ENCODE data around the gene FAM107B.

GRCh38 chr10:14554091-14554490 lies 220.6 kb downstream of the FAM107B start:
- TF ChIP-seq POLR2A (IDR thresholded peaks at IDR 0.05) (no peak), CTCF (IDR thresholded peaks at IDR 0.05) (no peak)

Measured in adrenal gland (tissue), 5 donors.